ENCODE data around the gene ETV4.

- no peak for TF ChIP-seq POLR2AphosphoS5 (IDR thresholded peaks at IDR 0.05; ENCODE audit: low read depth)
- TF ChIP-seq CTCF (IDR thresholded peaks at IDR 0.05; ENCODE audit: insufficient read depth, low read length): no peak
- TF ChIP-seq REST (IDR thresholded peaks at IDR 0.05; ENCODE audit: insufficient replicate concordance, low read depth): no peak
Measured at GRCh38 chr17:43588121-43588520, 42.0 kb upstream of the ETV4 start.
